ENCODE measurements around the gene WDR20.
A peak's percentile ranks its signal among the peaks of the same experiment; 100 is the strongest.
"Not testable (repeated sequence)": the region's sequence is repeated elsewhere in the genome, so short reads cannot be mapped to it uniquely, and the experiment has no call there.

WDR20 gene

GRCh38 chr14:102134021-102134420, 5.7 kb upstream of the WDR20 start:
- DNase-seq: not testable (repeated sequence)

DNA sequence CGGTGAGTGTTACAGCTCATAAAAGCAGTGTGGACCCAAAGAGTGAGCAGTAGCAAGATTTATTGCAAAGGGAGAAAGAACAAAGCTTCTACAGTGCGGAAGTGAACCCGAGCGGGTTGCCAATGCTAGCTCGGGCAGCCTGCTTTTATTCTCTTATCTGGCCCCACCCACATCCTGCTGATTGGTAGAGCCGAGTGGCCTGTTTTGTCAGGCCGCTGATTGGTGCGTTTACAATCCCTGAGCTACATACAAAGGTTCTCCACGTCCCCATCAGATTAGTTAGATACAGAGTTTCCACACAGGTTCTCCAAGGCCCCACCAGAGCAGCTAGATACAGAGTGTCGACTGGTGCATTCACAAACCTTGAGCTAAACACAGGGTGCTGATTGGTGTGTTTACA, 5.0 kb upstream of the WDR20 start:
- DNase-seq: not testable (repeated sequence)

- not testable (repeated sequence) for DNase-seq
These were observed 4.2 kb upstream of the WDR20 start for GRCh38 chr14:102135456-102135855.

- no peak for DNase-seq
These were observed 1.2 kb upstream of the WDR20 start for GRCh38 chr14:102138535-102138934.

GRCh38 chr14:102138961-102139285, 774 bp upstream of the WDR20 start:
- no peak for DNase-seq

- DNase-seq: peak; percentile 39 to 61 (median 52)
These were observed 491 bp downstream of the WDR20 start for GRCh38 chr14:102140027-102140749.

DNA sequence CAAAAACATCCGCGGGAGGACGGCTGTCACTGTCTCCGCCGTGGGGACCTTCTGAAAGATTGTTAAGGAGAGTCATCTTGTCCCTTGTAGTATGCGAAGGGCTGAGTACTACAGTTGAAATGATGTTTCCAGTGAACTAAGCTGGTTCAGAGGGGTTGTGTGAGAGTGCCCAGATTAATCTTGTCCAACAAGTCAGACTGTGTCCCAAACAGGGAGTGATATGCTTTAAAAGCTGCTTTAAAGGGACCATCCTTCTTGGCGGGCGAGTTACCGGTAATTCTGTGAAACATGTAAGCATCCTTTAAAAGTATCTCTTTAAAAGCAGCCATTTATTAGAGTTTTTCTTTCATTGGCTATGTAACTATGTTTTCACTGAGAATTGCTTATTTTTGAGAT, 1.1 kb downstream of the WDR20 start:
- no peak for DNase-seq

DNA sequence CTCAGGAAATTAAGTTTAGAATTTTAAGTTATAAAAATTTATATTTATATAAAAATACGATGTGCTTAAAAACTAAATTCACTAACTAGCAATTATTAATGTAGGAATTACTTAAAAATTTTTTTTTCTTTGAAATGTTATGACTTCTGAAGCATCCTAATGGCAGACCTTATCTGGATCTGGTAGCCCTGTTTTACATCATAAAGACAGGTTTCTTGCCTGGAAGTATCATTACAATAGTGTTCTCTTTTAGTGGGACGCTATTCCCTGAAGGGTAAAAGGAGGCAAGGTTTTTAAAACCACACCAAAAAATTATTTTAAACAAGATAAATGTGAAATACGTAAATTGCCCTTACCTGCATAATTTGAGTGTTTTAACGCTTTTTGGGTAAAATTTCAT, 2.1 kb downstream of the WDR20 start:
- DNase-seq: no peak

DNA sequence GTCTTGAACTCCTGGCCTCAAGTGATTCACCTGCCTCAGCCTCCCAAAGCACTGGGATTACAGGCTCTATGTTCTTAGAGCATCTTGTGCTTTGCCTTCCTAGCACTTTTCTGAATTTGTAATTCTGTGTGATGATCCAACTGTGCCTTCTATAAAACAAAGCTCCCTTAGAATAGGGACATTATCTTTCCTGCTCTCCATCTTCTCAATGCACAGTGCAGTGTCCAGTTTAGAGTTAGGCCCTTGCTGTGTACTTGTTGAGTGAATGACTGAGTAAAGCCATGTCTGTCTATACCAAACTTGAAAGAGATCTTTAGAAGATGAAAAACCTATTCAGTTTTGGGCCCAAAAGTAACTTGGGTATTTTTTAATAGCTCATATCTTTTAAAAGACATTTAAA, 5.2 kb downstream of the WDR20 start:
- DNase-seq: no peak

- no peak for DNase-seq
These were observed 5.7 kb downstream of the WDR20 start for GRCh38 chr14:102145395-102145794.

DNA sequence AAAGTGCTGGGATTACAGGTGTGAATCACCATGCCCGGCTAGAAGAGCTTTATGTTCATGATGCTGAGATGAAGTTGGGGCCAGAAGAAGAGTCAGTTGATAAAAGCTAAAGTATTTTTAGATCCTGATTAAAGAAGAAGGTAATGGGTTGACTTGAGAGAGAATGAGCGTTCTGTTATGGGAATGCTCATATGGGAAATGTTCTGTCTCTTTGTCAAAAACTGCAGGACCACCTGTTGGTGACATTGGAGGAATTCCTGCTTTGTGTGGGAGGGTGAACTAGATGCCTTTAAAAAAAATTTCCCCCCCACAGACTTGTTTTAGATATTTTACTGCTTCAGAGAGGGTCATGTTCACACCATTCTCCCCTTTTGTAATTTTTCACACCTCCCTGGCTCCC, 6.7 kb downstream of the WDR20 start:
- no peak for DNase-seq

DNA sequence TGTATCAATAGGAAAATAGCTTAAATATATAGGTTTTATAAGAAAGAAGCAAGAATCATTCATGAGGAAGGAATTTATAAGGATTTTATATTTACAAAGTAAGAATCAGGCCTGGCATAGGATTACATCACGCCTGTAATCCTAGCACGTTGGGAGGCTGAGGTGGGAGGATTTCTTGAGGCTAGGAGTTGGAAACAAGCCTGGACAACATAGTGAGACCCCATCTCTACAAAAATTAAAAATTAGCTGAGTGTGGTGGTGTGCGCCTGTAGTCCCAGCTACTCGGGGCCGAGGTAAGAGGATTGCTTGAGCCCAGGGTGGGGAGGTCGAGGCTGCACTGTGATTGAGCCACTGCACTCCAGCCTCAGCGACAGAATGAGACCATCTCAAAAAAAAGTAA, 10.4 kb downstream of the WDR20 start:
- no peak for DNase-seq

DNA sequence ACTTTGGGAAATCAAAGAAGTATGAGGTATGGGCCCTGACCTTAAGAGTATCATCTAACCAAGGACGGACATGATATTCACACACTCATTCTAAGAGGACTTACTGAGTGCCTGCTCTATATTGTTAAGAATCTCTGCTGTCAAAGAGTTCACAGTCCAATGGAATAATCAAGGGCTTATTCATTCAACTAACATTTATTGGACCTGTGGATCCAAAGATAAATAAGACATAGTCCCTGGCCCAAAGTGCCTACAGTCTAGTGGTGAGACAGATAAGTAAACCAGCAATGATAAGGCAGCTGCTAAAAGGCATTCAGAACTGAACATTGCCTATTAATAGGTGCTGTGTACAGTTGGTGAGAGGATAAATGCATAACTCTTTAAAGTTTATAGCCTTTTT, 11.0 kb downstream of the WDR20 start:
- DNase-seq: no peak

- not testable (repeated sequence) for DNase-seq
These were observed 11.7 kb downstream of the WDR20 start for GRCh38 chr14:102151411-102151810.

GRCh38 chr14:102154121-102154520, 14.4 kb downstream of the WDR20 start:
- DNase-seq: no peak

DNA sequence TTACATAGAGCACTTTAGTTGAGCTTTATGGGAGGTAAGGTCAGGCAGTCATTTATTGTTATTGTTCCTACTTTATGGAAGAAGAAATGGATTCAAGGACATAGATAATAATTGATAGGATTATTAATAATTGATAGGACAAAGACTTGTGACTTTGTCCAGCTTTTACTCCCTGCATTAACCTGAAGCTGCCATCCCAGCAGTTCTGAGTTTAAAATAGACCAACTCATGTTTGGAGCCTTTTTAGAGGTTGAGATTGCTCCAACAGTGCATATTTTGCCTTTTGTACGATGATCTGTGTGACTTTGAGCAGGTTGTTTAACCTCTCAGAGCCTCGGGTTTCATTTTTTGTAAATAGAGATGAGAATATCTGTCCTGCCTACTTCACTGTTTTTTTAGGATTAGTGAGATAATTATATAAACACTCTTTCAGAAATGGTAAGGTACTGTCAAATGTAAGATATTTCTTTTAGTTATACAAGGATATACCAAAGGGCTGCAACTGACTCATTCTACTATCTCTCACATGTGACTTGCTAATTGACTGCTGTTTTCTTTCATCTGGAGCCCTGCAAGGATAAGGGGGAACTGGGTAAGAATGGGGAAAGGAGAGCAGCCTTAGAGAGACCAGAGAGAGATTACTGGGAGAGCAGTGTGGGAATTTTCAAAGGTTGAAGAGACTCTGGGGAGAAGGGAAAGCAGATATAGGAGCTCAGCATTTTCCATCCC, 15.3 kb downstream of the WDR20 start:
- peak; percentile 7 to 21 (median 15) for DNase-seq

- no peak for DNase-seq
These were observed 17.6 kb downstream of the WDR20 start for GRCh38 chr14:102157346-102157745.

GRCh38 chr14:102158797-102159196, 19.1 kb downstream of the WDR20 start:
- no peak for DNase-seq

DNA sequence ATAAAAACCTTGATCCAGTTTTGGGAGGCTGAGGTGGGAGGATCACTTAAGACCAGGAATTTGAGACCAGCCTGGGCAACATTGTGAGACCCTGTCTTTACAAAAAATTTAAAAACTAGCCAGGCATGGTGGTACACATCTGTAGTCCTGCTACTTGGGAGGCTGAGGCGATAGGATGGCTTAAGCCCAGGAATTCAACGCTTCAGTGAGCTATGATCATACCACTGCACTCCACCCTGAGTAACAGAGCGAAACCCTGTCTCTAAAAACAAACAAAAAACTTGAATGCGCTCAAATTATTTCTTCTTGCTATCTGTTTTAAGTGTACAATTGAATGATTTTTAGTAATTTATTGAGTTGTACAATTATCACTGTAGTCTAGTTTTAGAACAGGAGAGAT, 20.1 kb downstream of the WDR20 start:
- DNase-seq: no peak

DNA sequence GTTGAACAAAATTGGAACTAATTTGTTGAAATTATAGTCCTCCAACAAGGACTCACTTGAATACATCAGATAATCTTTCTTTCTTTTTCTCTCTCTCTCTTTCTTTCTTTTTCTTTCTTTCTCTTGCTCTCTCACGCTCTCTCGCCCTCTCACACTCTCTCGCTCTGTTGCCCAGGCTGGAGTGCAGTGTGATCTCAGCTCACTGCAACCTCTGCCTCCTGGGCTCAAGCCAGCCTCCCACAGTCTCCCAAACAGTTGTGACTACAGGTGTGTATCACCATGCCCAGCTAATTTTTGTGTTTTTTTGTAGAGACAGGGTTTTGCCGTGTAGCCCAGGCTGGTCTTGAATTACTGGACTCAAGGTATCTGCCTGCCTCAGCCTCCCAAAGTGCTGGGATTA, 22.8 kb downstream of the WDR20 start:
- DNase-seq: no peak

- peak; percentile 55 to 70 (median 64) for DNase-seq
These were observed 24.5 kb downstream of the WDR20 start for GRCh38 chr14:102164241-102164641.

- DNase-seq: no peak
These were observed 25.3 kb downstream of the WDR20 start for GRCh38 chr14:102164965-102165364.

DNA sequence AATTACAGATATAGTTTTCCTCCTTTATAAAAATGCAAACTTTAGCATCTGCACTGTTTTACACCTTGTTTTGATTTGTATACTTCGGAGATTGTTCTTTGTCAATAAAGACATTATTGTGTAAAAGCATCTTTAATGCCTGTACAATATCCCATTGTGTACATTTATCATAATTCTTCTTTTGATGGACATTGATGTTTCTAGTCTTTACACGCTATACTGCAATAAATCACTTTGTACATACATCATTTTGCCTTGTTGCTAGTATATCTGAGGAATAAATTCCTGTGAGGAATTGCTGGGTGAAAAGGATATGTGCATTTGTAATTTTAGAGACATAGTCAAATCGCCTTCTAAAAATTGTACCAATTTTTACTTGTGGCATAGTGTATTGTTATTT, 30.4 kb downstream of the WDR20 start:
- DNase-seq: no peak

DNA sequence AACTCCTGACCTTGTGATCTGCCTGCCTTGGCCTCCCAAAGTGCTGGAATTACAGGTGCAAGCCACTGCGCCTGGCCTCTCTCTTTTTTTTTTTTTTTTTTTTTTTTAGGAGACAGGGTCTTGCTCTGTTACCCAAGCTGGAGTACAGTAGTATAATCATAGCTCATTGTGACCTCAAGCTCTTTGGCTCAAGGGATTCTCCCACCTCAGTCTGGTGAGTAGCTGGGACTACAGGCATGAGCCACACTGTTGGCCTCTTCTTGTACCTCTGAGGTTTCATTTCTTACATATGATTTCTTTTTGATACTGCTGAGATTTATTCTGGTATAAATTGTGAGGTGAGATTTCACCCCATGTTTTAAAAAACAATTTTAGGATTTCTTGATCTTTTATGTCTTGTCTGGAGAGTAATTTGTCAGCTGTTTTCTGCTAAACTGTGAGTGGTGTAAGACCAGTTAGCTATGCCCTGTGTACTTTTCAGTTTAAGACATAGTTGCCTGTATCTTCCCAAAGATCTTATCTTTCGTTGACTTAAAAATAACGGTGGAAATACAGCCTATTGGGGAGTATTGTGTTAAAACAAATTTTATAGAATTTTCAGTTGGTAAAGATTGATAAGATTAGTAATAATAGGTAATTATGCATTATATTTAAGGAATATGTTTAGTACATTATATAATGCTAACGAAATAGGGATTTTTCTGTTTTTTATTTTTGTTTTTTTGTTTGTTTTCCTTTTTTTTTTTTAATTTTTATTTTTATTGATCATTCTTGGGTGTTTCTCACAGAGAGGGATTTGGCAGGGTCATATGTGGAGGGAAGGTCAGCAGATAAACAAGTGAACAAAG, 31.7 kb downstream of the WDR20 start:
- no peak for DNase-seq
